Epithelial cell of proximal tubule (primary cell): ENCODE data around the gene RBX1. TPM values are rescaled to one million over a fixed set of nuclear protein-coding genes. Genes with fewer than 3 reads are reported as not detected.

Experiments
- DNase-seq: peaks from one replicate; pipeline ENCODE4 v3.0.0-alpha.2; 2011; ENCODE audit warnings: low read depth
- H3K4me3 ChIP-seq: 2 replicates; pipeline ENCODE4 v1.5.1; 2011; ENCODE audit warnings: low read depth, mild to moderate bottlenecking, low read length
- CTCF ChIP-seq: conservative IDR thresholded peaks from 2 replicates; pipeline ENCODE4 v1.5.1; 2012; ENCODE audit warnings: low read depth, mild to moderate bottlenecking, low read length
- total RNA-seq: library from RNA; depleted of rRNA; stranded (reverse); fragments of >200 nt; gene quantifications from 2 replicates; pipeline ENCODE4 v1.2.3, GENCODE V29; 2015

RBX1 gene
- total RNA-seq, 1 donor from 2014 or later: 109 TPM

- DNase-seq: no peak
- TF ChIP-seq CTCF: no peak
- no peak overlapping the region for H3K4me3 ChIP-seq
These were observed 28.7 kb downstream of the RBX1 start for GRCh38 chr22:40979871-40980270.

- H3K4me3 ChIP-seq: no peak overlapping the region
- DNase-seq: no peak
- TF ChIP-seq CTCF: no peak
These were observed 31.6 kb downstream of the RBX1 start for GRCh38 chr22:40982482-40983385.

GRCh38 chr22:40991298-40991697 is 40.1 kb downstream of the RBX1 start:
- H3K4me3 ChIP-seq: no peak overlapping the region
- TF ChIP-seq CTCF: no peak
- no peak for DNase-seq

- TF ChIP-seq CTCF: no peak
- no peak for DNase-seq
- H3K4me3 ChIP-seq: no peak overlapping the region
These were observed 44.6 kb downstream of the RBX1 start for GRCh38 chr22:40995821-40996220.

- DNase-seq: no peak
- no peak for TF ChIP-seq CTCF
- H3K4me3 ChIP-seq: no peak overlapping the region
These were observed 46.3 kb downstream of the RBX1 start for GRCh38 chr22:40997520-40997919.

- no peak for DNase-seq
- no peak for TF ChIP-seq CTCF
- no peak overlapping the region for H3K4me3 ChIP-seq
These were observed 48.9 kb downstream of the RBX1 start for GRCh38 chr22:41000040-41000565.
